Measurements from ENCODE around the gene NDNF. TPM values are rescaled to one million over a fixed set of nuclear protein-coding genes. Genes with fewer than 3 reads are reported as not detected.

The NDNF gene
- total RNA-seq, 1 donor from 2014 or later = 0.34 TPM

DNA sequence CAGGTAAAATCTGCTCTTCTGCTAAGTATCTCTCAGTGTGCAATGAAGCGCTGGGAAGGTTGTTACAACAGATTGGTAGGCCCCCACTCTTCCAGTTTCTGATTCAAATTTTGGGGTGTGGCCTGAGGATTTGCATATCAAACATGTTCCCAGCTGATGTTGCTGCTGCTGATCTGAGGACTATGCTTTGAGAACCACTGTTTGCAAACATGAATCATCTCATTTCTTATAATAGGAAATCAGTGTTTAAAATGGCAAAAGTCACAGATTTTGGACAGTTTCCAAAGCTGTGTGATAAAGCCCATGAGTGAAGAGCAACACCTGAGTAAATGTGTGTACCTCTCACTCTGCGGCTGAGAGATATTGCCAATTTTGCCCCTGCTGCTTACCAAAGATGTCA is 36.2 kb upstream of the NDNF start:
- Histone ChIP-seq H3K9ac (ENCODE audit: low read length) (no peak overlapping the region), H4K20me1 (ENCODE audit: insufficient read depth, low read length) (no peaks in the 10 kb centered on the region), H3K36me3 (ENCODE audit: insufficient read depth, low read length) (no peaks in the 10 kb centered on the region), H2AFZ (ENCODE audit: low read depth, low read length) (no peak overlapping the region), H3K27me3 (ENCODE audit: insufficient read depth, low read length) (no peaks in the 10 kb centered on the region), H3K4me1 (ENCODE audit: insufficient read depth, low read length) (no peaks in the 10 kb centered on the region), H3K27ac (ENCODE audit: low read depth, low read length) (no peak overlapping the region), H3K4me3 (ENCODE audit: insufficient read depth, low read depth, low read length) (no peak overlapping the region), H3K9me3 (ENCODE audit: insufficient read depth, low read depth, low read length) (no peaks in the 10 kb centered on the region), H3K4me2 (ENCODE audit: low read length) (no peak overlapping the region), H3K79me2 (ENCODE audit: insufficient read depth, low read length) (no peaks in the 10 kb centered on the region)
- DNase-seq (ENCODE audit: low read depth) (no peak), FAIRE-seq (no peak)
- Mint-ChIP-seq H3K27me3 (ENCODE audit: low read depth, unreplicated experiment) (no peaks in the 10 kb centered on the region), H3K4me1 (ENCODE audit: low read depth, unreplicated experiment) (no peaks in the 10 kb centered on the region), H3K27ac (ENCODE audit: unreplicated experiment) (no peak overlapping the region), H3K36me3 (ENCODE audit: low read depth, unreplicated experiment) (no peaks in the 10 kb centered on the region), H3K4me3 (ENCODE audit: unreplicated experiment) (no peak overlapping the region), H3K9me3 (ENCODE audit: unreplicated experiment) (no peaks in the 10 kb centered on the region)
- TF ChIP-seq, protein P1, sequence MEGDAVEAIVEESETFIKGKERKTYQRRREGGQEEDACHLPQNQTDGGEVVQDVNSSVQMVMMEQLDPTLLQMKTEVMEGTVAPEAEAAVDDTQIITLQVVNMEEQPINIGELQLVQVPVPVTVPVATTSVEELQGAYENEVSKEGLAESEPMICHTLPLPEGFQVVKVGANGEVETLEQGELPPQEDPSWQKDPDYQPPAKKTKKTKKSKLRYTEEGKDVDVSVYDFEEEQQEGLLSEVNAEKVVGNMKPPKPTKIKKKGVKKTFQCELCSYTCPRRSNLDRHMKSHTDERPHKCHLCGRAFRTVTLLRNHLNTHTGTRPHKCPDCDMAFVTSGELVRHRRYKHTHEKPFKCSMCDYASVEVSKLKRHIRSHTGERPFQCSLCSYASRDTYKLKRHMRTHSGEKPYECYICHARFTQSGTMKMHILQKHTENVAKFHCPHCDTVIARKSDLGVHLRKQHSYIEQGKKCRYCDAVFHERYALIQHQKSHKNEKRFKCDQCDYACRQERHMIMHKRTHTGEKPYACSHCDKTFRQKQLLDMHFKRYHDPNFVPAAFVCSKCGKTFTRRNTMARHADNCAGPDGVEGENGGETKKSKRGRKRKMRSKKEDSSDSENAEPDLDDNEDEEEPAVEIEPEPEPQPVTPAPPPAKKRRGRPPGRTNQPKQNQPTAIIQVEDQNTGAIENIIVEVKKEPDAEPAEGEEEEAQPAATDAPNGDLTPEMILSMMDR (IDR thresholded peaks at IDR 0.05; ENCODE audit: insufficient read depth, low read depth, low read length) = no peak
- TF ChIP-seq EZH2 (IDR thresholded peaks at IDR 0.05; ENCODE audit: insufficient read depth, low read length) = no peak

DNA sequence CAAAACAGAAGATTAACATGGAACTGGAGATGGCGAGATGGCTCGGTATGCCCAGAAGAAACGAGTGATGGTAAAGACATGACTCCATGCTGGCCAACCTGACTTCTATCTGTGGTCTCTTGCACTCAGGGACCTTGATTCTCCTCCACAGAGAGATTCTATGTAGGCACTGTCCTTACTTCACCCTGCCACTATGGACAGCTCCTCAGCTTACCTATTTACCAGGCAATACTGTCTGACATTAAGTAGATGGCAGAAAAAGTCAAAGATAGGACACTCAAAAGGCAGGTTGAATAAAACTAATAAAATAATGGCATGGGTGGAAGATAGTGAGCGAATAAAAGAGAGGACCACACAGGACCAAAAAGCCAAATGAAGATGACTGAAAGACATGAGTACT is 35.2 kb upstream of the NDNF start:
- no peaks in the 10 kb centered on the region for H3K27me3 ChIP-seq (ENCODE audit: insufficient read depth, low read length)

DNA sequence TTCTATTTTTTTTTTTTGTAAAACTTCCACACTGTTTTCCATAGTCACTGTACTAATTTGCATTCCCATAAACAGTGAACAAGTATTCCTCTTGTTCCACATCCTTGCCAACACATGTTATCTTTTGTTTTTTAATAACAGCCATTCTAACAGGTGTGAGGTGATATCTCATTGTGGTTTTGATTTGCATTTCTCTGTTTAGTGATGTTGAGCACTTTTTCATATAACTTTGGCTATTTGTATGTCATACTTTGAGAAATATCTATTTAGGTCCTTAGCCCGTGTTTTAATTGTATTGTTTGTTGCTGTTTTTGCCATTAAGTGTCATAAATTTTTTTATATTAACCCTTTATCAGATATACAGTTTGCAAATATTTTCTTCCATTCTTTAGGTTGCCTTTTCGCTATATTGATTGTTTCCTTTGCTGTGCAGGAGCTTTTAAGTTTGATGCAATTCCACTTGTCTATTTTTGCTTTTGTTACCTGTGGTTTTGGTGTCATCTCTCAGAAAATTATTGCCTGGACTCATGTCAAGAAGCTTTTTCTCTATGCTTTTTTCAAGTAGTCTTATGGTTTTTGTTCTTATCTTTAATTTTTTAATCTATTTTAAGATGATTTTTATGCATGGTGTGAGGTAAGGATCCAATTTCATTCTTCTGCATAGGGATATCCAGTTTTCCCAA is 27.9 kb upstream of the NDNF start:
- TF ChIP-seq EZH2 (IDR thresholded peaks at IDR 0.05; ENCODE audit: insufficient read depth, low read length) = no peak
- TF ChIP-seq, protein P1 (IDR thresholded peaks at IDR 0.05; ENCODE audit: insufficient read depth, low read depth, low read length) = no peak
- Histone ChIP-seq H3K9ac (ENCODE audit: low read length) (no peak overlapping the region), H3K27ac (ENCODE audit: low read depth, low read length) (no peak overlapping the region), H3K4me3 (ENCODE audit: insufficient read depth, low read depth, low read length) (no peak overlapping the region), H3K79me2 (ENCODE audit: insufficient read depth, low read length) (no peaks in the 10 kb centered on the region), H3K36me3 (ENCODE audit: insufficient read depth, low read length) (no peaks in the 10 kb centered on the region), H4K20me1 (ENCODE audit: insufficient read depth, low read length) (no peaks in the 10 kb centered on the region), H3K4me1 (ENCODE audit: insufficient read depth, low read length) (no peaks in the 10 kb centered on the region), H2AFZ (ENCODE audit: low read depth, low read length) (no peak overlapping the region), H3K9me3 (ENCODE audit: insufficient read depth, low read depth, low read length) (no peaks in the 10 kb centered on the region), H3K27me3 (ENCODE audit: insufficient read depth, low read length) (no peaks in the 10 kb centered on the region), H3K4me2 (ENCODE audit: low read length) (no peak overlapping the region)
- no peak for FAIRE-seq
- Mint-ChIP-seq H3K27ac (ENCODE audit: unreplicated experiment) (no peak overlapping the region), H3K9me3 (ENCODE audit: unreplicated experiment) (no peaks in the 10 kb centered on the region), H3K4me3 (ENCODE audit: unreplicated experiment) (no peak overlapping the region), H3K36me3 (ENCODE audit: low read depth, unreplicated experiment) (no peaks in the 10 kb centered on the region), H3K27me3 (ENCODE audit: low read depth, unreplicated experiment) (no peaks in the 10 kb centered on the region), H3K4me1 (ENCODE audit: low read depth, unreplicated experiment) (no peaks in the 10 kb centered on the region)
- DNase-seq (ENCODE audit: low read depth) = no peak

More for the DNA sequence above, 35.2 kb upstream of the NDNF start:
- H3K27ac Mint-ChIP-seq (ENCODE audit: unreplicated experiment) = no peak overlapping the region
- Histone ChIP-seq H3K79me2 (ENCODE audit: insufficient read depth, low read length) (no peaks in the 10 kb centered on the region), H3K4me1 (ENCODE audit: insufficient read depth, low read length) (no peaks in the 10 kb centered on the region), H3K9ac (ENCODE audit: low read length) (no peak overlapping the region), H3K4me2 (ENCODE audit: low read length) (no peak overlapping the region), H4K20me1 (ENCODE audit: insufficient read depth, low read length) (no peaks in the 10 kb centered on the region), H2AFZ (ENCODE audit: low read depth, low read length) (no peak overlapping the region), H3K36me3 (ENCODE audit: insufficient read depth, low read length) (no peaks in the 10 kb centered on the region), H3K4me3 (ENCODE audit: insufficient read depth, low read depth, low read length) (no peak overlapping the region), H3K27ac (ENCODE audit: low read depth, low read length) (no peak overlapping the region), H3K9me3 (ENCODE audit: insufficient read depth, low read depth, low read length) (no peaks in the 10 kb centered on the region)
- TF ChIP-seq, protein P1 (IDR thresholded peaks at IDR 0.05; ENCODE audit: insufficient read depth, low read depth, low read length) = no peak
- TF ChIP-seq EZH2 (IDR thresholded peaks at IDR 0.05; ENCODE audit: insufficient read depth, low read length) = no peak
- H3K27me3 Mint-ChIP-seq (ENCODE audit: low read depth, unreplicated experiment) = no peaks in the 10 kb centered on the region
- H3K9me3 Mint-ChIP-seq (ENCODE audit: unreplicated experiment) = no peaks in the 10 kb centered on the region
- DNase-seq (ENCODE audit: low read depth) (no peak), FAIRE-seq (no peak)
- no peaks in the 10 kb centered on the region for H3K4me1 Mint-ChIP-seq (ENCODE audit: low read depth, unreplicated experiment)
- H3K4me3 Mint-ChIP-seq (ENCODE audit: unreplicated experiment) = no peak overlapping the region
- H3K36me3 Mint-ChIP-seq (ENCODE audit: low read depth, unreplicated experiment) = no peaks in the 10 kb centered on the region
